GM13976 (cell line): Measurements from ENCODE around the gene CNDP1.
A peak's percentile ranks its signal among the peaks of the same experiment; 100 is the strongest.

ENCODE experiments used
- DNase-seq: peaks from one replicate; pipeline ENCODE4 v3.0.0; 2012; ENCODE audit warnings: low spot score
- CTCF ChIP-seq: IDR thresholded peaks from 2 replicates; pipeline ENCODE4 v1.5.1; 2012; ENCODE audit warnings: borderline replicate concordance, mild to moderate bottlenecking; ENCODE audit not compliant: insufficient read depth; ENCODE audit errors: extremely low read depth, missing control alignments, control extremely low read depth
- in situ Hi-C: fragments of 300-500 bp; cut with MboI; formaldehyde crosslinking; loops from one replicate; pipeline ENCODE4 v1.12.0; 2022; ENCODE audit warnings: low sequenced_read_pairs, mixed read lengths, inconsistent platforms; ENCODE audit not compliant: unreplicated experiment

Gene CNDP1

GRCh38 chr18:74597662-74598349 is 63.5 kb downstream of the CNDP1 start, which contains the start of gene ZNF407:
Gene ZNF407, plus strand, starts transcription at chr18:74597870. Its CDS starts 33,150 bp downstream, at chr18:74631020.
- in situ Hi-C loops, result no loop called here
- no peak for TF ChIP-seq CTCF
- DNase-seq, result peak; percentile 90

GRCh38 chr18:74598350-74599001 is 64.2 kb downstream of the CNDP1 start:
- TF ChIP-seq CTCF, result peak; percentile 14
- peak; percentile 72 for DNase-seq
- in situ Hi-C loops, result no loop called here

GRCh38 chr18:74604361-74604760 is 70.1 kb downstream of the CNDP1 start:
- in situ Hi-C loops, result no loop called here
- TF ChIP-seq CTCF, result no peak
- no peak for DNase-seq

GRCh38 chr18:74604774-74605173 is 70.5 kb downstream of the CNDP1 start:
- in situ Hi-C loops, result no loop called here
- TF ChIP-seq CTCF, result no peak
- DNase-seq, result no peak

GRCh38 chr18:74608681-74609080 is 74.4 kb downstream of the CNDP1 start:
- TF ChIP-seq CTCF, result no peak
- DNase-seq, result no peak
- in situ Hi-C loops, result no loop called here

GRCh38 chr18:74609535-74609934 is 75.2 kb downstream of the CNDP1 start:
- in situ Hi-C loops, result no loop called here
- no peak for TF ChIP-seq CTCF
- no peak for DNase-seq
